GM12878 (cell line): ENCODE measurements around the gene GBA3. TPM values are rescaled to one million over a fixed set of nuclear protein-coding genes. Genes with fewer than 3 reads are reported as not detected.
A peak's percentile ranks its signal among the peaks of the same experiment; 100 is the strongest.

ENCODE experiments used
- ATAC-seq: fragments of 200-7000 bp; cut with Tn5 transposase; 3 replicates; pipeline ENCODE4 v1.9.1; 2020; ENCODE audit warnings: mild to moderate bottlenecking, moderate library complexity
- BruUV-seq: library from RNA; stranded (reverse); fragments of 400-500 nt; replicated peaks from 2 replicates; lab custom pipeline; 2021; lab: Mats Ljungman, UMichigan
- CTCF ChIA-PET: fragments of 300-600 bp; sonication (Branson Sonifier 250); formaldehyde crosslinking; extraction: SDS; loops from one replicate; lab custom pipeline; 2021; ENCODE audit warnings: inconsistent platforms; lab: Yijun Ruan, JAX
- POLR2A ChIA-PET: fragments of 350-600 bp; formaldehyde crosslinking; extraction: SDS; loops from one replicate; lab custom pipeline; 2021; ENCODE audit warnings: inconsistent platforms; lab: Charles Lee
- RAD21 ChIA-PET: fragments of 300-600 bp; sonication (Branson Sonifier 250); formaldehyde crosslinking; loops from one replicate; lab custom pipeline; 2023; ENCODE audit warnings: antibody characterized with exemption; ENCODE audit not compliant: unreplicated experiment; lab: Charles Lee
- SMC1A ChIA-PET: fragments of 300-600 bp; sonication (Branson Sonifier 250); formaldehyde crosslinking; loops from one replicate; lab custom pipeline; 2023; ENCODE audit not compliant: unreplicated experiment, uncharacterized antibody; lab: Charles Lee
- DNase-seq: peaks from one replicate; pipeline ENCODE4 v3.0.0-alpha.2; 2011; ENCODE audit warnings: low read depth, low spot score
- FAIRE-seq: peaks from 3 replicates; lab custom pipeline; 2011; peaks lifted over from hg19 to GRCh38; lab: Jason Lieb, UNC
- H2AFZ ChIP-seq: 2 replicates; pipeline ENCODE4 v1.6.0; 2011; ENCODE audit warnings: low read depth, low read length, control low read depth; ENCODE audit not compliant: control insufficient read depth
- H3K27ac ChIP-seq: 2 replicates; pipeline ENCODE4 v1.5.1; 2011; ENCODE audit warnings: control low read depth; ENCODE audit not compliant: control insufficient read depth, insufficient read depth
- H3K27me3 ChIP-seq, 2 experiments: replicated peaks in 1 of 2; 2 replicates each; pipeline versions ENCODE4 v1.6.0 to v1.6.1; 2011; ENCODE audit warnings: low read length in 1 of 2; ENCODE audit not compliant: control insufficient read depth in 2 of 2, insufficient read depth in 2 of 2
- H3K36me3 ChIP-seq, 2 experiments: 2 replicates each; pipeline ENCODE4 v1.5.1; 2011; ENCODE audit warnings: low read length in 1 of 2; ENCODE audit not compliant: control insufficient read depth in 2 of 2, insufficient read depth in 2 of 2
- H3K4me1 ChIP-seq: 2 replicates; pipeline ENCODE4 v1.6.1; 2011; ENCODE audit warnings: mild to moderate bottlenecking, low read length, moderate library complexity, mixed read lengths; ENCODE audit not compliant: control insufficient read depth, insufficient read depth
- H3K4me2 ChIP-seq: 2 replicates; pipeline ENCODE4 v1.6.0; 2011; ENCODE audit warnings: control low read depth; ENCODE audit not compliant: control insufficient read depth, insufficient read depth
- H3K4me3 ChIP-seq: fragments of 200-600 bp; sonication (generic); 2 replicates; pipeline ENCODE4 v1.5.1; 2016
- H3K79me2 ChIP-seq: 2 replicates; pipeline ENCODE4 v1.6.0; 2011; ENCODE audit warnings: low read length; ENCODE audit not compliant: control insufficient read depth, insufficient read depth
- H3K9ac ChIP-seq: 2 replicates; pipeline ENCODE4 v1.8.0; 2011; ENCODE audit warnings: low read length, control low read depth, mixed read lengths; ENCODE audit not compliant: control insufficient read depth, insufficient read depth
- H3K9me3 ChIP-seq: replicated peaks from 3 replicates; pipeline ENCODE4 v1.5.1; 2011; ENCODE audit warnings: mild to moderate bottlenecking, low read length; ENCODE audit not compliant: control insufficient read depth, insufficient read depth
- H4K20me1 ChIP-seq: 2 replicates; pipeline ENCODE4 v1.6.0; 2011; ENCODE audit not compliant: control insufficient read depth, insufficient read depth
- CREB1 ChIP-seq: IDR thresholded peaks from 2 replicates; pipeline ENCODE4 v1.6.1; 2012; ENCODE audit warnings: low read depth, mild to moderate bottlenecking, inconsistent platforms
- HSF1 ChIP-seq: fragments of 150-350 bp; IDR thresholded peaks from 2 replicates; pipeline ENCODE4 v1.6.1; 2014; ENCODE audit warnings: mild to moderate bottlenecking, low read depth, low read length
- MEF2A ChIP-seq: IDR thresholded peaks from 2 replicates; pipeline ENCODE4 v1.6.1; 2011; ENCODE audit warnings: low read depth, mild to moderate bottlenecking, low read length, moderate library complexity; ENCODE audit not compliant: insufficient read depth
- NFXL1 ChIP-seq: fragments of 450-650 bp; IDR thresholded peaks from 2 replicates; pipeline ENCODE4 v1.6.1; 2017; ENCODE audit warnings: antibody characterized with exemption, mild to moderate bottlenecking, borderline replicate concordance
- POLR2AphosphoS2 ChIP-seq: IDR thresholded peaks from 2 replicates; pipeline ENCODE4 v1.6.1; 2011; ENCODE audit warnings: low read depth, mild to moderate bottlenecking, low read length, improper control_type of control experiment, moderate library complexity
- REST ChIP-seq: IDR thresholded peaks from 2 replicates; pipeline ENCODE4 v1.6.1; 2012; ENCODE audit warnings: mild to moderate bottlenecking, low read depth, low read length
- SMARCA5 ChIP-seq: fragments of 450-650 bp; IDR thresholded peaks from 2 replicates; pipeline ENCODE4 v1.6.1; 2017; ENCODE audit warnings: mild to moderate bottlenecking
- USF1 ChIP-seq: IDR thresholded peaks from 2 replicates; pipeline ENCODE4 v1.6.1; 2011; ENCODE audit warnings: borderline replicate concordance, low read depth, mild to moderate bottlenecking, moderate library complexity, mixed read lengths, low read length; ENCODE audit not compliant: insufficient read depth; ENCODE audit errors: extremely low read length
- ZNF217 ChIP-seq: fragments of 450-650 bp; IDR thresholded peaks from 2 replicates; pipeline ENCODE4 v1.6.1; 2017; ENCODE audit warnings: antibody characterized with exemption, mild to moderate bottlenecking
- ZSCAN29 ChIP-seq: fragments of 450-650 bp; IDR thresholded peaks from 2 replicates; pipeline ENCODE4 v1.6.1; 2017; ENCODE audit warnings: mild to moderate bottlenecking, moderate library complexity
- WGBS: methylation state at CpG from one replicate; pipeline ENCODE4 v1.1.6; 2016; ENCODE audit warnings: low lambda C conversion rate; ENCODE audit not compliant: insufficient replicate concordance, insufficient coverage; ENCODE audit errors: missing lambda C conversion rate; 5-methylcytosine and 5-hydroxymethylcytosine counted together
- in situ Hi-C: fragments of 300-500 bp; cut with MboI; formaldehyde crosslinking; loops from 9 replicates; pipeline ENCODE4 v1.14.3; 2018; ENCODE audit warnings: mixed read lengths
- intact Hi-C: fragments of 100-400 bp; cut with micrococcal nuclease; formaldehyde crosslinking; loops from one replicate; pipeline ENCODE4 v1.14.2; 2022; ENCODE audit not compliant: unreplicated experiment
- polyA plus RNA-seq, 11 experiments: library from polyadenylated mRNA; depleted of rRNA in 4 of 11; unstranded in 6 of 11; stranded (reverse) in 5 of 11; fragments of >200 nt; fragmentation: Nextera tagmentation in 4 of 11; fragmentation: Illumina TruSeq in 1 of 11; extraction: Ambion mirVana in 4 of 11; extraction: Trizol in 1 of 11; gene quantifications; 1 replicate in 1 of 11; 2 replicates in 10 of 11; pipeline versions ENCODE4 v1.2.1 to v1.2.3, GENCODE V29; 2011 to 2016; ENCODE audit warnings: inconsistent platforms in 2 of 11, missing spikeins in 2 of 11, low read depth in 1 of 11
- total RNA-seq, 4 experiments: library from RNA; depleted of rRNA in 3 of 4; stranded (reverse); fragments of >200 nt in 3 of 4; fragmentation: Illumina TruSeq in 1 of 4; extraction: Trizol in 1 of 4; gene quantifications; 2 replicates each; pipeline versions ENCODE4 v1.2.1 to v1.2.3, GENCODE V29; 2013 to 2021

Gene GBA3
- total and polyA plus RNA-seq, 10 of the 15 experiments (the other 5 are each of a cell fraction or from before 2014, with no cell fraction given): 0.10 to 7.2 (median 0.27) TPM

- Histone ChIP-seq H3K4me1 (no peaks in the 10 kb centered on the region), H3K4me2 (no peak overlapping the region), H3K27me3 (no peaks in the 10 kb centered on the region), H3K4me3 (no peak overlapping the region), H3K27ac (no peak overlapping the region), H3K79me2 (no peaks in the 10 kb centered on the region), H2AFZ (no peak overlapping the region), H3K36me3 (no peaks in the 10 kb centered on the region), H3K9ac (no peak overlapping the region), H4K20me1 (no peaks in the 10 kb centered on the region), H3K9me3 (no peaks in the 10 kb centered on the region)
- intact Hi-C loops: no loop called here
- POLR2A ChIA-PET: interaction anchor here (0.6 to 1.5 kb wide), 4 partner anchors 8 to 60 kb away, joined by 3 to 5 read pairs (median 4); no protein-coding TSS in a partner anchor
- RAD21 ChIA-PET: interaction anchor here (0.7 to 2.8 kb wide), 16 partner anchors 11 to 264 kb away, joined by 3 to 11 read pairs (median 3); no protein-coding TSS in a partner anchor
- SMC1A ChIA-PET: interaction anchor here (0.6 to 2.3 kb wide), 27 partner anchors 8 to 854 kb away, joined by 3 to 10 read pairs (median 4); partner anchors contain the start of gene GBA3
- no peak for FAIRE-seq
- in situ Hi-C loops: no loop called here
- CTCF ChIA-PET: interaction anchor here (0.7 to 3.3 kb wide), 15 partner anchors 8 to 883 kb away, joined by 3 to 16 read pairs (median 3); no protein-coding TSS in a partner anchor
- 40% methylated on average over 1 of the region's 1 CpG for WGBS
- peak; percentile 20; the same call in 1 of the 3 replicates for ATAC-seq
- no peak for DNase-seq
- TF ChIP-seq CREB1 (no peak), REST (no peak), POLR2AphosphoS2 (no peak), ZSCAN29 (no peak), MEF2A (no peak), SMARCA5 (no peak), HSF1 (no peak), ZNF217 (no peak), USF1 (no peak), NFXL1 (no peak)
- BruUV-seq: no TSS peak
These were observed 20.2 kb upstream of the GBA3 start for GRCh38 chr4:22672519-22672918.
